HEK293 (cell line): ENCODE measurements around the gene HGFAC.

Experiments
- CTCF ChIP-seq: fragments of 450-650 bp; formaldehyde crosslinking; IDR thresholded peaks from 2 replicates; pipeline ENCODE4 v1.5.1; 2016; ENCODE audit warnings: missing biosample characterization, missing genetic modification characterization
- FEZF1 ChIP-seq: fragments of 450-650 bp; formaldehyde crosslinking; IDR thresholded peaks from 2 replicates; pipeline ENCODE4 v1.5.1; 2016; ENCODE audit warnings: missing biosample characterization, missing genetic modification characterization
- PATZ1 ChIP-seq: fragments of 450-650 bp; formaldehyde crosslinking; IDR thresholded peaks from 2 replicates; pipeline ENCODE4 v1.5.1; 2016; ENCODE audit warnings: missing biosample characterization, missing genetic modification characterization
- YY1 ChIP-seq: fragments of 450-650 bp; formaldehyde crosslinking; IDR thresholded peaks from 2 replicates; pipeline ENCODE4 v1.5.1; 2018; ENCODE audit warnings: missing biosample characterization, missing genetic modification characterization
- ZBTB20 ChIP-seq: fragments of 450-650 bp; formaldehyde crosslinking; IDR thresholded peaks from 2 replicates; pipeline ENCODE4 v1.5.1; 2016; ENCODE audit warnings: missing biosample characterization, missing genetic modification characterization
- ZEB2 ChIP-seq: fragments of 450-650 bp; formaldehyde crosslinking; IDR thresholded peaks from 2 replicates; pipeline ENCODE4 v1.5.1; 2016; ENCODE audit warnings: missing biosample characterization, missing genetic modification characterization
- ZNF146 ChIP-seq: fragments of 450-650 bp; formaldehyde crosslinking; IDR thresholded peaks from 2 replicates; pipeline ENCODE4 v1.5.1; 2016; ENCODE audit warnings: missing biosample characterization, missing genetic modification characterization
- ZNF362 ChIP-seq: fragments of 450-650 bp; formaldehyde crosslinking; IDR thresholded peaks from 2 replicates; pipeline ENCODE4 v1.5.1; 2016; ENCODE audit warnings: missing biosample characterization, missing genetic modification characterization
- ZNF510 ChIP-seq: fragments of 450-650 bp; formaldehyde crosslinking; IDR thresholded peaks from 2 replicates; pipeline ENCODE4 v1.5.1; 2018; ENCODE audit warnings: mild to moderate bottlenecking, missing genetic modification characterization, missing biosample characterization; ENCODE audit not compliant: insufficient replicate concordance
- ZNF639 ChIP-seq: fragments of 450-650 bp; formaldehyde crosslinking; IDR thresholded peaks from 2 replicates; pipeline ENCODE4 v1.5.1; 2016; ENCODE audit warnings: missing biosample characterization, missing genetic modification characterization
- ZNF645 ChIP-seq: fragments of 450-650 bp; formaldehyde crosslinking; IDR thresholded peaks from 2 replicates; pipeline ENCODE4; 2016; ENCODE audit warnings: missing biosample characterization, missing genetic modification characterization
- ZNF792 ChIP-seq: fragments of 450-650 bp; formaldehyde crosslinking; IDR thresholded peaks from 2 replicates; pipeline ENCODE4 v1.5.1; 2016; ENCODE audit warnings: missing biosample characterization, missing genetic modification characterization
- ZSCAN5A ChIP-seq: fragments of 450-650 bp; formaldehyde crosslinking; IDR thresholded peaks from 2 replicates; pipeline ENCODE4 v1.5.1; 2016; ENCODE audit warnings: missing biosample characterization, missing genetic modification characterization

- no peak for TF ChIP-seq YY1 (tag by site-specific recombination)
- no peak for TF ChIP-seq ZSCAN5A
- no peak for TF ChIP-seq FEZF1 (tag by site-specific recombination)
- no peak for TF ChIP-seq CTCF (tag by site-specific recombination)
- no peak for TF ChIP-seq ZNF362
- TF ChIP-seq ZNF510 (tag by site-specific recombination): no peak
- TF ChIP-seq ZBTB20 (tag by site-specific recombination): no peak
- TF ChIP-seq ZNF146 (tag by site-specific recombination): no peak
- no peak for TF ChIP-seq ZNF639 (tag by site-specific recombination)
- TF ChIP-seq ZEB2 (tag by site-specific recombination): no peak
- TF ChIP-seq ZNF645 (tag by site-specific recombination): no peak
- no peak for TF ChIP-seq ZNF792 (tag by site-specific recombination)
- TF ChIP-seq PATZ1: no peak
Measured at GRCh38 chr4:3492741-3493719, 51.3 kb downstream of the HGFAC start.
